Erythroblast (primary cell): Measurements from ENCODE around the gene PDZRN3.

Experiments
- DNase-seq, 2 experiments: peaks; one replicate each; lab custom pipeline; 2025; lab: John Stamatoyannopoulos, UW
- GATA1 ChIP-seq: IDR thresholded peaks from 2 replicates; pipeline ENCODE4 v1.6.1; 2011; ENCODE audit warnings: low read depth, mild to moderate bottlenecking, control low read depth, low read length, moderate library complexity
- POLR2A ChIP-seq: IDR thresholded peaks from 2 replicates; pipeline ENCODE4 v1.6.1; 2011; ENCODE audit warnings: mild to moderate bottlenecking, low read length

Gene PDZRN3

DNA sequence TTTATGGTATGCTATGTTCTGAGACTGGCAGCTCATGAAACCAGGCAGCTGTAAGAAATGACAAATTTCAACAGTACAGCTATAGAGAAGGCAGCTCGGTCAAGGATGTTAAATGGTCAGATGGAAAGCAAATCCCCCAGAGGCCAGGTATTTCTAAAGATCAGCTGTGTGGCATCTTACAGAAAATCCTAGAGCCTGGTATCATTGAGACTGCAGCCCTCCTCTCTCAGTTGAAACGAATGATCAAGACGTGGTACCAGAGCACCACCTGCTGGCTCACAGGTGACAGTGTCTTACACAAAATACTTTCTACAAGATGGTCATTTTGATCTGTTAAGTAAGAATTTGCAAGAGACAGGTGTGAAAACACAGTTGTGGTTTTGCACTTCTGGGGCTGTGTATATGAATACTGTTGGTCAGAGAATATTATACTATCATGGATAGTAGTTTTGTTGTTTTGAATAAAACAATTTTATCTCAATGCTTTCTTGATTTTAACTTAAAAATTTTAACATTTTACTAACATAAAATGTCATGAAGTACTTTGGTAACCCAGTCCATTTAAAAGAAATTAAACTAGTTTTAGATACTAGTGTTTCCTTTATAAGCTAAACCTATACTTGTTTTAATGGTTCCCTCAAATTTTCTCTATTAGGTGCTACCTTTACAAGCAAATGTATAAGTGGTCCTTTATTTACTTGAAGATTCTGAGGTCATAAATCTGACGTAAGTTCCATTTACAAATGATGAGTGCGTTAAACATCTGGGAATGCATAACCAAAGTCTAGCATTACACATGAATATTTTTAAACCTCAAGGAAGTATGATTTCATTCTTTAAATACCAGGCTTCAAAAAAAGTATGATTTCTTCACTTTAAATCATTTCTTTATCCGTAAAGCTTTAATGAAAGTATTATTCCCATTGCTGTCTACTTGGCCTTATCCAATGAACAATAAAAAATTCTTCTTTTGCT is 121.8 kb downstream of the PDZRN3 start:
- peak; percentile 56 to 72 for DNase-seq
- TF ChIP-seq POLR2A (no peak), GATA1 (no peak)

DNA sequence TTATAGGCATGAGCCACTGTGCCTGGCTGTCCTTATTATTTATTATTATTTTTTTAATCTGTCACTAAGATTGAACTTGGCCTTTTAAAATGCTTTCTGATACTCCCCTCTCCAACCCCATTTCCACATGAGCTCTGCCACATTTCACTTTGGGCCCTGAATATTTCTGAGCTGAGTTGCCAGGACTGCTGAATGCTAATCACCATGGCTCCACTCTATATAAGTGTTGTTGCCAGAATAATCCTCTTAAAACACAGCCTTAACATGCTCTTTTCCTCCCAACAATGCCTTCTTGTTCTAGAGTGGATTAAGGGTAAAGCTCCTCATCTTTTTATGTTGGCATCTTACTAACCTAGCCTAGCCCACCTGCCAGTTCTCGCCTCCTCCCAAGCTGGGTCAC is 124.4 kb downstream of the PDZRN3 start:
- no peak for DNase-seq
- TF ChIP-seq GATA1, result no peak
- no peak for TF ChIP-seq POLR2A

DNA sequence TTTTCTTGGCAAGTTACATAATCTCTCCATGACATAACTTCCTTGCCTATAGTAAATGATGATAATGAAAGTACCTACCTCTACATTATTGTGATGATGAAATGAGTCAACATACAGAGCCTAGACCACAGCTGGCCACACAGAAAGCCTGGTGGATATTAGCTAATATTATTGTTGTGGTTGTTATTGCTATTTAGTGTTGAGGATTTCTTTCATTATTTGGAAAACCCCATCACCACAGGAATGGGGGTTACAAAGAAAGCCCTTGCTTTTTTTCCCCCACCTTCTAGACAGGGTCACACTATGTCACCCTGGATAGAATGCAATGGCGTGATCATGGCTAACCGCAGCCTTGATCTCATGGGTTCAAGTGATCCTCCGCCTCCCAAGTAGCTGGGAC is 125.0 kb downstream of the PDZRN3 start:
- TF ChIP-seq POLR2A (no peak), GATA1 (no peak)
- no peak for DNase-seq

DNA sequence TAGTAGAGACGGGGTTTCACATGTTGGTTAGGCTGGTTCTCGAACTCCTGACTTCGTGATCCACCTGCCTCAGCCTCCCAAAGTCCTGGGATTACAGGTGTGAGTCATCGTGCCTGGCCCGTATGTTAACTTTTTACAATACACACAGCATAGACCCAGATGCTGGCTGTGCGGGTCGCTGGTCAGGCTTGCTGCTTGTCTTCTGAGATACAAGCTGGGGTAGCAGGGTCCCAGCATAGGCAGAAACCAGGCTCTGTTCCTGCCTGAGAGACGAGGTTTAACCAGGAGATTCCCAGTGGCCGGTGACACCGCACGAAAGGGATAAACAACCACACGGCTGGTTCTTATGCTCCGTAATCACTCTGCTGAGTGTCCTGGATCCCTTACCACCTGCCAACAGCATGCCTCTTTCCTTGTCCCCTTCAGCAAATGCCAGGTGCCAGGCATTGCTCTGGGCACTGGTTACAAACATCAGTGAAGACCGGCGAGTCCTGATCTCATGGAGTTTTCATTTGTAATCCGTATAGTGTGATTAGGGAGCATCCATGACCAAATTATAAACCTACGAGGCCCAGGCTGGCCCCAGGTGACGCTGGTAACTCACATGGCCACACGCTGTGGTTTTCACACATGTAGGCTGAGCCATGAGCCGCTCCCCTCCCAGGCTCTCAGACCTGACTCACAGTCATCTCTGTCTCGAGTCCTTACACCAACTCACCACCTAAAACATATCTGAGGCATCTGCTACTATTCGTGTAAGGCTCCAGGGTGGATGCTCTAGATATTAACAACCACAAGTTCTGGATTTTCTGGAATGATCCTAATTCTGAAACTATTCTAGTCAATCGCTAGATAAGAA is 125.7 kb downstream of the PDZRN3 start:
- no peak for TF ChIP-seq POLR2A
- TF ChIP-seq GATA1, result no peak
- DNase-seq, result no peak

DNA sequence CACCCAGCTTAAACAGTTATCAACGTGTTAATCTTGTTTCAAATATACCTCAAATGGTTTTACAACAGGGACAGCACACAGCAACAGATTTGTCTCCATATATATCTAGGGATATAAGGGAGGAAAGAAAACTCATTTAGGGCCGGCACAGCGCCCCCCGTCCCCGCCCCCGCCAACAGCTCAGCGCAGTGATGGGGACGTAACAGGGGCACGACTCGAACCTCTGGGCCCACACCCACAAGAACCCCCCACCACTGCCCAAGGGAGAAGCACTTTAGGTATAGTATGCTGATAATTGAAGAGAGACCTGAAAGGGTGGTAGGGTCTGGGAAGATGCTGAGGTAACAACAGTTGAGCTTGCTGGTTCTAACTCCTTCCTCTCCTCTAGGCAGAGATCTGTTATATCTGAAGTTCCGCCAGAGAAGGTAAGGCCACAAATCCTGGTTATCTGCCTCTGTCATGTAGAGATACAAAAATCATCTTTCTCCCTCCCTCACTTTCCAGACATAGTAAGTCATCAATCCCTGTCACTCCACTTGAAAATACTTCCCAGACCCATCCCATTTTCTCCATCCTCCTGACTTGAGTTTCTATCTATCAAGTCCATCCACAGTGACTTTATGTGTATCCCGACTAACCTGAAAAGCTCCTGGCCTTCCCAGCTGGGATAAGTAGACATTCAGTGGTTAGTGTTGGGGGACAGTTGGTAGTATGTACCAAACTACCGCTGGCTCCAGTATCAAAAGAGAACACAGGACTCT is 126.9 kb downstream of the PDZRN3 start:
- no peak for DNase-seq
- TF ChIP-seq GATA1 (no peak), POLR2A (no peak)

DNA sequence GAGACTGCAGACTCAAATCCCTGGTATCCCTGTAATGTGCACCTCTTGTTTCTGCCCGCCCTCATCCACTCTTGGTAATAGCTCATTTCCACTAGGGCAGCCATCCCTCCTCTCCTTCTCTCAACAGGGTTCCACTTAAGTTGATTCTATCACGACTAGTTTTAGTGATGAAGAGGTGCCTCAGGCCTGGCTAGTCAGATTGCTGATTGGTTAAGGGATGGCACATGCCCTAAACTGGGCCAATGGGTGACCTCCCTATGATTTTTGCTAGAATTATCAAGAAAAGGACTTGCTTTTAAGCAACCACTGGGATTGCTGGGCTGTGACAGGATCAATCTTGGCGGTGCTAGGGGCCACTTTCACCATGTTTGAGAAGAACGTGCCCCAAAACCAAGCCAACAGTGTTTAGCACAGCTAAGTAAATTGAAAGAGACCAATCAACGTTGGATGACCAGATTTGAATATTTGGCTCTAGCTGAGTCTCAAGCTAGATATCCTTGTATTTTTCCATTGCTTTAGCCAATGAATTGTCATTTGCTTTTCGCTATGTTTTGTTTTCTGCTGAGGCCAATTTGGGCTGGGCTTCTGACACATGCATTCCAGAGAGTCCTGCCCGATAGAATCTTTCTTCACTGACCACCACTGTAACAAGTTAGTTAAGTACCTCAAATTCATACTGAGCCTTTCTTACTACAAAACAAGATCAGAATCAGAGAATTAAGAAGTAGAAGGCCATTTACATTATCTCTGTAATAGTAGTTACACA is 131.0 kb downstream of the PDZRN3 start:
- TF ChIP-seq GATA1 (no peak), POLR2A (no peak)
- no peak for DNase-seq

DNA sequence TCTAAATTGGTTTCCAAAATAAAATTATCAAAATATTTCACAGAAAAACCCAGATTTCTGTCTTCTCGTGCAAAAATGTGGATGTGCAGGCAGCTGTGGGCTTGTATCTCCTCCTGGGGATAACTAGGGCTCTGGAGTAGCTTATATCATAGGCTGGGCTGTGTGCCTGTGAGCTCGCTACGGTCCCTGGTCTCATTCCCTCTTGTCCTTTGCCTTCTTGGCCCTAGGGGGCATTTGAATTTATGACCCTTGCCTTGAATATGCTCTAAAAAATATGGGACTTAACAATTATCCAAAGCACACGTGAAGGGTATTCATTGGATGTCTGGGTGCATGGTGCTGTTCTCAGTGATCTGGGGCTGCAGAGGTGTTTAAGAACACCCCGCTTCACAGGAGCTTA is 132.6 kb downstream of the PDZRN3 start:
- DNase-seq, result no peak
- TF ChIP-seq POLR2A (no peak), GATA1 (no peak)

DNA sequence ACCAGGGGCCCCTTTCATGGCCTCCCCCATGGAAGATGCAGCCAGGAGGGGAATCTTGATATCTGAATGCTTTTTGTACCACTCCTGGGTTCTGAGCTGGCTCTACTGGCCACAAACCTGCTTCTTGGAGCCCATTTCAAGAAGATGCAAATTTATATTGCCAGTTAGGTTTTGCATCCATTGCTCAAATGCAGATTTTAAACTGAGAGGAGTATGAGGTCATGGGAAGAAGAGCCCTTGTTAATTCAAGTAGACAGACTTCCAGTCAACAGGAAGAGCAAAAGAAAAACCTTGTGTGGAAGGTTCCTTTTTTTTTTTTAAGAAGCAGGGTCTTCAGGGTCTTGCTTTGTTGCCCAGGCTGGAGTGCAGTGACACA is 133.5 kb downstream of the PDZRN3 start:
- no peak for DNase-seq
- TF ChIP-seq GATA1 (no peak), POLR2A (no peak)

DNA sequence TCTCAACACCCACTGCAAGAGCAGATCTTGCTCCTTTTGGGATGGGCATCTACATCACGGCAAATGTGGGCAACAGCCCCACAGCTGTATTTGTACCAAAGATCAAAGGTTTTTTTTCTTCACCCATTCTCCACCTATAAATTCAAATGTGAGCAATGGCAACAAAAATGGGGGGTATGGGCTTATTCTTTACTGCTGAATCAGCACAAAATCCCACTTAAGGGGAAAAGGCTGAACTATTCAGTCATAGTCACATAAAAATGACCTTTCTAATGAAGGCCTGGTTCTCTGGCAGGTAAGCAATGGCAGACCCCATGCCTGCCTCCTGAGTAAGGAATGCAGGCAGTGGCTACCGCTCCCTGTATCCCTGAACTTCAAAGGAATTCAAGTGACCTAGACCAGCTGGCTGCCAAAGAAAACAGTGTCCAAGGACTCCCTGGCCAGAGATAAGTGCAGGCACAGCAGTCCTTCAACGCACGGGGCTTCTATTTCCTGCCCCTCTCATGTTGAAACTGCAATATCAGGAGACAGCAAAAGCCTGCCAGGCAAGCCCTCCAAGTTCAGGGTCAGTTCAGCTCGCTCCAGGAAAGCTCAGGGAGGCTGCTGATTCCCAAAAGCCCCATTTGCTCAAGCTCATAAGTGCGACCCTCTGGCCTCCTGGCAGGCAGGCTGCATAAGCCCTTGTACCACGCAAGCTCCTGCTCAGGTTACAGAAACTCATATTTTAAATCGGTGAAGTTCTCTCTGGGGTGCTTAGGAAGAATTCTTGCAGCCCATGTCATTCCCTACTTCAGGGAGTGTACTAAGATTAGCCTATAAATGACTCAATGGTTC is 134.1 kb downstream of the PDZRN3 start:
- no peak for DNase-seq
- no peak for TF ChIP-seq GATA1
- TF ChIP-seq POLR2A, result no peak

DNA sequence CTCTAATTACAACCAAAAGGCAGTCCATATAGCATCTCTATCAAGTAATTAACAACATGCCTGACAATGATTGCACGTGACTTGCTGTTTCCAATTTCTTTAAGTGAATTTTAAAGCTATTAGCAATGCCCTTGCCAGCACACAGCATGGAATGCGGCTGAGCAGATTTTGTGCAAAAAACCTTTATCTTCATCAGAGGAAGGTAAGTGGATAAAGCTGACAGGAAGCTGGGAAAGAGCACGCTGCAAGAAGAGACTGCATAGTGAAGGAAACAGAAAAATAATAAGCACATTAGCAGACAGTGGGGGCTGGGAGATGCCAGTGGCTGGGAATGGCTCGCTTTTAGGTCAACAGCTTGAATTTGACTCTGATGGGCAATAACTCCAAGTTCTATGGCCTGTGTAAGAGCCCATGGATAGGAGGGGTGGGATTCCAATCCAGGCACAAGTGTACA is 138.8 kb downstream of the PDZRN3 start:
- TF ChIP-seq POLR2A (no peak), GATA1 (no peak)
- DNase-seq, result no peak

DNA sequence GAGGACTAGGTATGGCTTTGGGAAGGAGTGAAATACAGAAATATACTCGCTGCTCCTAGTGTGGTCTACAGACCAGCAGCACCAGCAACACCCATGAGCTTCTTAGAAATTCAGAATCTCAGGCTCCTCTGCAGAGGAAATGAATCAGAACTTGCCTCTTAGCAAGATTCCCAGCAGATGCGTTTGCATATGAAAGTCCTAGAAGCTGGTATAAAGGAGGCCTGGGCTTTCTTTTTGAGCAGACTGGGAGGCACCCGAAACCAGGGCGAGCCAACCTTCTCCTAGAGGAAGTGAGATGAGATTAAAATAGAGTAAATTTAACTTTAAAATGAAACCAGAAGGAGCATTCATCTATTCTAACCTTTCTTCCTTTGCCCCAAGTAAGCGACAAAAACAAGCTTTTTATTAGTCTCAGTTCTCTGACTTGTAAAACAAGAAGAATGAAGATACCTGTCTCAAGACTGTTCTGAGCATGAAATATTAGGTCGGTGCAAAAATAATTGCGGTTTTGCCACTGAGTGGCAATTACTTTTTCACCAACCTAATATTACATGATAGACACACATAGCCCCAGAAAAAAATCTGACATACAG is 140.0 kb downstream of the PDZRN3 start:
- no peak for DNase-seq
- no peak for TF ChIP-seq GATA1
- no peak for TF ChIP-seq POLR2A
